T-helper 2 cell (primary cell): ENCODE data around the gene BANF1.
"Not testable (repeated sequence)": the region's sequence is repeated elsewhere in the genome, so short reads cannot be mapped to it uniquely, and the experiment has no call there.

Source experiments
- DNase-seq, 5 experiments: peaks; one replicate each; pipeline versions ENCODE4 v3.0.0 to v3.0.0-alpha.2; 2012 to 2022

The BANF1 gene

GRCh38 chr11:65978391-65979238, 23.7 kb upstream of the BANF1 start:
- no peak for DNase-seq

- no peak for DNase-seq
These were observed 23.0 kb upstream of the BANF1 start for GRCh38 chr11:65979261-65979759.

- no peak for DNase-seq
These were observed 21.1 kb upstream of the BANF1 start for GRCh38 chr11:65981101-65981740.

- no peak for DNase-seq
These were observed 20.1 kb upstream of the BANF1 start for GRCh38 chr11:65981972-65982823.

GRCh38 chr11:65982824-65983588, 19.3 kb upstream of the BANF1 start:
- DNase-seq: no peak

- DNase-seq: no peak
These were observed 18.7 kb upstream of the BANF1 start for GRCh38 chr11:65983589-65983987.

GRCh38 chr11:65987336-65987735, 15.0 kb upstream of the BANF1 start:
- DNase-seq: no peak

- peak; percentile 44 to 94 (median 82) for DNase-seq
These were observed 13.3 kb upstream of the BANF1 start for GRCh38 chr11:65988791-65989592.

- no peak for DNase-seq
These were observed 10.2 kb upstream of the BANF1 start for GRCh38 chr11:65992056-65992455.

- no peak for DNase-seq
These were observed 5.0 kb upstream of the BANF1 start for GRCh38 chr11:65997286-65997685.

GRCh38 chr11:66002648-66003225, 434 bp downstream of the BANF1 start:
- DNase-seq: peak in 1 of 5 experiments; percentile 57

- no peak for DNase-seq
These were observed 988 bp downstream of the BANF1 start for GRCh38 chr11:66003291-66003690.

- DNase-seq: no peak
These were observed 1.9 kb downstream of the BANF1 start for GRCh38 chr11:66004186-66004585.

GRCh38 chr11:66006134-66006890, 4.0 kb downstream of the BANF1 start:
- DNase-seq: no peak

- DNase-seq: no peak
These were observed 4.5 kb downstream of the BANF1 start for GRCh38 chr11:66006891-66007176.

- DNase-seq: no peak
These were observed 4.9 kb downstream of the BANF1 start for GRCh38 chr11:66007201-66007634.

- no peak for DNase-seq
These were observed 5.8 kb downstream of the BANF1 start for GRCh38 chr11:66008095-66008467.

- DNase-seq: no peak
These were observed 6.3 kb downstream of the BANF1 start for GRCh38 chr11:66008468-66009101.

GRCh38 chr11:66010036-66010435, 7.7 kb downstream of the BANF1 start:
- not testable (repeated sequence) for DNase-seq

- DNase-seq: no peak
These were observed 9.0 kb downstream of the BANF1 start for GRCh38 chr11:66011239-66011784.
